K562 (cell line): ENCODE measurements around the gene GALNT18.

Source experiments
- CCAR2 ChIP-seq: fragments of 200-400 bp; formaldehyde crosslinking; IDR thresholded peaks from 2 replicates; pipeline ENCODE4 v1.6.1; 2017; ENCODE audit warnings: mild to moderate bottlenecking, low read depth, low read length
- CHD2 ChIP-seq: IDR thresholded peaks from 2 replicates; pipeline ENCODE4 v1.6.1; 2011; ENCODE audit warnings: low read depth, low read length
- CREB1 ChIP-seq, 2 experiments: sonication (generic) in 1 of 2; formaldehyde crosslinking in 1 of 2; IDR thresholded peaks; 2 replicates each; pipeline versions ENCODE4 v1.6.1 to v1.8.0; 2012 to 2022; ENCODE audit warnings: inconsistent platforms in 1 of 2, mild to moderate bottlenecking in 1 of 2, missing genetic modification reagents in 1 of 2, moderate library complexity in 1 of 2
- EGR1 ChIP-seq: fragments of 450-650 bp; conservative IDR thresholded peaks from 2 replicates; pipeline ENCODE4 v1.6.1; 2017; ENCODE audit warnings: mild to moderate bottlenecking
- ETV6 ChIP-seq, 3 experiments: fragments of 150-350 bp in 1 of 3; sonication (generic) in 1 of 3; formaldehyde crosslinking in 1 of 3; IDR thresholded peaks; 2 replicates each; pipeline versions ENCODE4 v1.6.1 to v1.8.0; 2014 to 2022; ENCODE audit warnings: borderline replicate concordance in 2 of 3, low read depth in 2 of 3, antibody characterized with exemption in 1 of 3, low read length in 1 of 3, mild to moderate bottlenecking in 1 of 3, missing genetic modification reagents in 1 of 3
- JUN ChIP-seq, 2 experiments: sonication (generic) in 1 of 2; formaldehyde crosslinking in 1 of 2; IDR thresholded peaks; 2 replicates each; pipeline versions ENCODE4 v1.6.1 to v1.8.0; 2012 to 2022; ENCODE audit warnings: borderline replicate concordance in 2 of 2, mild to moderate bottlenecking in 2 of 2, improper control_type of control experiment in 1 of 2, low read depth in 1 of 2, low read length in 1 of 2, missing genetic modification reagents in 1 of 2
- KLF6 ChIP-seq: fragments of 250-450 bp; sonication (Bioruptor Pico); IDR thresholded peaks from 2 replicates; pipeline ENCODE4 v1.4.0; 2020; ENCODE audit warnings: mild to moderate bottlenecking, moderate library complexity, borderline replicate concordance
- NCOA1 ChIP-seq: fragments of 450-650 bp; IDR thresholded peaks from 2 replicates; pipeline ENCODE4 v1.6.1; 2016; ENCODE audit warnings: low read depth
- POLR2A ChIP-seq: fragments of 450-650 bp; conservative IDR thresholded peaks from 2 replicates; pipeline ENCODE4 v1.6.1; 2016
- ZNF384 ChIP-seq: IDR thresholded peaks from 2 replicates; pipeline ENCODE4 v1.6.1; 2012; ENCODE audit warnings: low read depth, low read length, improper control_type of control experiment
- ZNF507 ChIP-seq: conservative IDR thresholded peaks from 2 replicates; pipeline ENCODE4 v1.6.1; 2017; ENCODE audit warnings: missing genetic modification characterization, missing compliant biosample characterization
- TF ChIP-seq, protein P1 (sequence below): fragments of 450-650 bp; IDR thresholded peaks from 2 replicates; pipeline ENCODE4 v1.6.1; 2018; ENCODE audit not compliant: partially characterized antibody
- TF ChIP-seq, protein P2 (sequence below), 3 experiments: IDR thresholded peaks in 2 of 3; conservative IDR thresholded peaks in 1 of 3; 2 replicates each; pipeline ENCODE4 v1.5.1; 2011 to 2012; ENCODE audit warnings: low read length in 3 of 3, mild to moderate bottlenecking in 3 of 3, control low read depth in 2 of 3, improper control_type of control experiment in 1 of 3, inconsistent platforms in 1 of 3, low read depth in 1 of 3, mixed read lengths in 1 of 3, moderate library complexity in 1 of 3; ENCODE audit not compliant: insufficient read depth in 2 of 3

- no peak for TF ChIP-seq ZNF384
- TF ChIP-seq ETV6 (IDR thresholded peaks at IDR 0.05; ENCODE audit: borderline replicate concordance in 1 of 2, low read depth in 2 of 2, low read length in 1 of 2) = no peak
- no peak for TF ChIP-seq ETV6 (CRISPR knock-in tag; IDR thresholded peaks at IDR 0.05; ENCODE audit: borderline replicate concordance)
- no peak for TF ChIP-seq POLR2A
- TF ChIP-seq CCAR2 = no peak
- no peak for TF ChIP-seq EGR1
- TF ChIP-seq CHD2 = no peak
- TF ChIP-seq CREB1 (IDR thresholded peaks at IDR 0.05) = no peak
- no peak for TF ChIP-seq CREB1 (CRISPR knock-in tag; IDR thresholded peaks at IDR 0.05)
- TF ChIP-seq, protein P1, sequence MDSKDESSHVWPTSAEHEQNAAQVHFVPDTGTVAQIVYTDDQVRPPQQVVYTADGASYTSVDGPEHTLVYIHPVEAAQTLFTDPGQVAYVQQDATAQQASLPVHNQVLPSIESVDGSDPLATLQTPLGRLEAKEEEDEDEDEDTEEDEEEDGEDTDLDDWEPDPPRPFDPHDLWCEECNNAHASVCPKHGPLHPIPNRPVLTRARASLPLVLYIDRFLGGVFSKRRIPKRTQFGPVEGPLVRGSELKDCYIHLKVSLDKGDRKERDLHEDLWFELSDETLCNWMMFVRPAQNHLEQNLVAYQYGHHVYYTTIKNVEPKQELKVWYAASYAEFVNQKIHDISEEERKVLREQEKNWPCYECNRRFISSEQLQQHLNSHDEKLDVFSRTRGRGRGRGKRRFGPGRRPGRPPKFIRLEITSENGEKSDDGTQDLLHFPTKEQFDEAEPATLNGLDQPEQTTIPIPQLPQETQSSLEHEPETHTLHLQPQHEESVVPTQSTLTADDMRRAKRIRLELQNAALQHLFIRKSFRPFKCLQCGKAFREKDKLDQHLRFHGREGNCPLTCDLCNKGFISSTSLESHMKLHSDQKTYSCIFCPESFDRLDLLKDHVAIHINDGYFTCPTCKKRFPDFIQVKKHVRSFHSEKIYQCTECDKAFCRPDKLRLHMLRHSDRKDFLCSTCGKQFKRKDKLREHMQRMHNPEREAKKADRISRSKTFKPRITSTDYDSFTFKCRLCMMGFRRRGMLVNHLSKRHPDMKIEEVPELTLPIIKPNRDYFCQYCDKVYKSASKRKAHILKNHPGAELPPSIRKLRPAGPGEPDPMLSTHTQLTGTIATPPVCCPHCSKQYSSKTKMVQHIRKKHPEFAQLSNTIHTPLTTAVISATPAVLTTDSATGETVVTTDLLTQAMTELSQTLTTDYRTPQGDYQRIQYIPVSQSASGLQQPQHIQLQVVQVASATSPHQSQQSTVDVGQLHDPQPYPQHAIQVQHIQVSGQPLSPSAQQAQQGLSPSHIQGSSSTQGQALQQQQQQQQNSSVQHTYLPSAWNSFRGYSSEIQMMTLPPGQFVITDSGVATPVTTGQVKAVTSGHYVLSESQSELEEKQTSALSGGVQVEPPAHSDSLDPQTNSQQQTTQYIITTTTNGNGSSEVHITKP = no peak
- no peak for TF ChIP-seq ZNF507 (tag)
- TF ChIP-seq JUN (IDR thresholded peaks at IDR 0.05; ENCODE audit: borderline replicate concordance, low read depth, low read length) = no peak
- TF ChIP-seq JUN (CRISPR knock-in tag; IDR thresholded peaks at IDR 0.05; ENCODE audit: borderline replicate concordance) = no peak
- TF ChIP-seq KLF6 (CRISPR knock-in tag) = no peak
- no peak for TF ChIP-seq NCOA1
- TF ChIP-seq, protein P2, sequence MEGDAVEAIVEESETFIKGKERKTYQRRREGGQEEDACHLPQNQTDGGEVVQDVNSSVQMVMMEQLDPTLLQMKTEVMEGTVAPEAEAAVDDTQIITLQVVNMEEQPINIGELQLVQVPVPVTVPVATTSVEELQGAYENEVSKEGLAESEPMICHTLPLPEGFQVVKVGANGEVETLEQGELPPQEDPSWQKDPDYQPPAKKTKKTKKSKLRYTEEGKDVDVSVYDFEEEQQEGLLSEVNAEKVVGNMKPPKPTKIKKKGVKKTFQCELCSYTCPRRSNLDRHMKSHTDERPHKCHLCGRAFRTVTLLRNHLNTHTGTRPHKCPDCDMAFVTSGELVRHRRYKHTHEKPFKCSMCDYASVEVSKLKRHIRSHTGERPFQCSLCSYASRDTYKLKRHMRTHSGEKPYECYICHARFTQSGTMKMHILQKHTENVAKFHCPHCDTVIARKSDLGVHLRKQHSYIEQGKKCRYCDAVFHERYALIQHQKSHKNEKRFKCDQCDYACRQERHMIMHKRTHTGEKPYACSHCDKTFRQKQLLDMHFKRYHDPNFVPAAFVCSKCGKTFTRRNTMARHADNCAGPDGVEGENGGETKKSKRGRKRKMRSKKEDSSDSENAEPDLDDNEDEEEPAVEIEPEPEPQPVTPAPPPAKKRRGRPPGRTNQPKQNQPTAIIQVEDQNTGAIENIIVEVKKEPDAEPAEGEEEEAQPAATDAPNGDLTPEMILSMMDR (IDR thresholded peaks at IDR 0.05 in 2 of 3, conservative IDR thresholded peaks at IDR 0.05 in 1 of 3; ENCODE audit: insufficient read depth in 2 of 3, low read depth in 1 of 3, low read length in 3 of 3) = no peak
These were observed 179.0 kb downstream of the GALNT18 start for GRCh38 chr11:11442791-11443190.
